GM19324 (cell line): ENCODE results near the gene TDRKH.

Source experiments
- ATAC-seq: cut with Tn5 transposase; IDR thresholded peaks from one replicate; pipeline ENCODE4 v1.9.1; 2021; ENCODE audit warnings: mild to moderate bottlenecking, moderate library complexity; ENCODE audit not compliant: unreplicated experiment, low FRiP score

TDRKH gene

DNA sequence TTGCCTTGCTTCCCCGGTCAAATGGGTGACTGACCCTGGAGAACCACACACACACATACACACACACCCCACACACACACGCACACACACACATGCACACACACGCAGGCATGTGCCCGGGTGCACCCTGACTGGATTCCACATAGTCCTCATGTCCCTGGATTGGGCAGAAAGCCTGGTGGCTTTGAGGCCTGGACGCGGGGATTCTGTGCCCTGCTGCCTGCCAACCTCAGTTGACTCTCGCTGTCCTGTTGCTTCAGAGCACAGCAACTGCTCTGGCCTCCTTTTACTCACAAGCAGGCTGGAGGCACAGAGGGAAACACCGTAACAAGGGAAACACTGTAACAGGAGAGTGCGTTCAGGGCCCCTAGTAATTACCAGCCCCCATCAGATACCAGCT is 34.9 kb upstream of the TDRKH start:
- ATAC-seq, result no peak

DNA sequence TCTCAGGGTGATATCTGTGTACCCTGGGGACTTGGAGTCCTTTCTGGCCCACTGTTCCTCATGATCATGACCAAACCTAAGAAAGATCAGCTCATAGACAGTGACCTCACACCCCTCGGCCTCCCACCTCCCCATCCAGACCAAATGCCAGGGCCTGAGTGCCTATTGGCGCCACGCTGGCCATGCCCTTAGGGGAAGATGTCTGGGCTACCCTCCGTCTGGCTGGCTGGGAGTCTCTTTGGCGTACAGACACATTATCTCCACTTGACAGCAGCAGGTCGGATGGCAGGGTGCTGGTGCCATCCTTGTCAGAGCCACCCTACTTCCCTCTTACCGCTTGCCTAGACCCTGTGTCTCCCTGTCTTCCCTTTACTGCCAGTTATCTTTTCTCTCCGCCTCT is 32.9 kb upstream of the TDRKH start:
- no peak for ATAC-seq

DNA sequence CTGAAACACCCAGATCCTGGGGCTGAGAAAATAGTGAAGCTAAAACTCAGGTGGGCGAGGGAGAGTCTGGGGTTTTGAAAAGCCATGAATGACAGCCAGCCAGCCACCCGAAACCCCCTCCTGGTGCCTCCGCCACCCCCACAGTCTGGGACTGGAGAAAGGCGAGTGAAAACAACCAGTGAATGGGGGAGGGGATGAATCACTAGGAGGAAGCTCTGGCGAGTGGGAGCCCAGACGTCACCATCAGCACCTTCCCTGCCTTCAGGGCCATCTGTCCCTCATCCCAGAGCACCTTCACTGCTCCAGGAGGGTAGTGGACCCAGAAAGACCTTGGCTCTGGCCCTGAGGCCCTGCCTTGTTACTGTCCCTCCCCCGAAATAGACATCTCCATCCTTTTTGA is 32.1 kb upstream of the TDRKH start:
- no peak for ATAC-seq

DNA sequence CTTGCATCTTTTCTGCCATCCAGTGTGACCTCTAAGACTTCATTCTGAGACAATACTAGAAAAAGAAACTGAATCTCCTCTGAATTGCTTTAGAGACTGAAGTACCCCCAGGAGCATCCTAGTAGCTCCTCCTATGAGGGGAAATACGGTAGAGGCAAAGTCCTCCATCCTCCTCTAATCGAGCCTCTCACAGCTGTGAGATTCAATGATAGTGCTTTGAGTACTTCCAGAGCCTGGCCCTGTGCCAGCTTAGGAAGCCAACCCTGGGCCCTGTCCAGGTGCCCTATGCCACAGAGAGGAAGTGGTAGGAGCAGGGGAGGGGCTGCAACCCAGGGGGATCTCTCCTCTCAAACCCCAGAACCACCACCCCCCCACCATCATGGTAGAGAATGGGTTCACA is 30.6 kb upstream of the TDRKH start:
- ATAC-seq, result no peak

GRCh38 chr1:151819976-151820623 is 29.8 kb upstream of the TDRKH start:
- ATAC-seq, result no peak

GRCh38 chr1:151819227-151819835 is 29.0 kb upstream of the TDRKH start:
- no peak for ATAC-seq

DNA sequence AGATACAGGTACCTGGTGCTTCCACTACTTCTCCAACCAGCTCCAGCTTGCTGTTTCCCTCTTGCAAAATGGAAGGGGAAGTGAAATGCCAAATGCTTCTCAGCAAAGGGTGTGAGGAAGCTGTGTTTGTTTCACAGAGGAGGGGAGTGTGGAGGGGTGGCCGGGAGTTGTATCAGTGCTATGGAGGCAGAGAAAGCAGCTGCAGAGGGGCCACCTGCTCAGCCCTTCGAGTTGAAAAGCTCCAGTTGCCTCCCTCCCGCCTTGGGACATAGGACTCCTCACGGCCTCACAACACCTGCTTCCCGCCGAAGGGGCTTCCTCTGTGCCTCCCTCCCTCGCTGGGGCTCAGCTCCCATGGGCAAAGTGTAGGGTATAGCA is 27.0 kb upstream of the TDRKH start:
- ATAC-seq, result no peak

GRCh38 chr1:151816548-151817352 is 26.4 kb upstream of the TDRKH start:
- ATAC-seq, result no peak

DNA sequence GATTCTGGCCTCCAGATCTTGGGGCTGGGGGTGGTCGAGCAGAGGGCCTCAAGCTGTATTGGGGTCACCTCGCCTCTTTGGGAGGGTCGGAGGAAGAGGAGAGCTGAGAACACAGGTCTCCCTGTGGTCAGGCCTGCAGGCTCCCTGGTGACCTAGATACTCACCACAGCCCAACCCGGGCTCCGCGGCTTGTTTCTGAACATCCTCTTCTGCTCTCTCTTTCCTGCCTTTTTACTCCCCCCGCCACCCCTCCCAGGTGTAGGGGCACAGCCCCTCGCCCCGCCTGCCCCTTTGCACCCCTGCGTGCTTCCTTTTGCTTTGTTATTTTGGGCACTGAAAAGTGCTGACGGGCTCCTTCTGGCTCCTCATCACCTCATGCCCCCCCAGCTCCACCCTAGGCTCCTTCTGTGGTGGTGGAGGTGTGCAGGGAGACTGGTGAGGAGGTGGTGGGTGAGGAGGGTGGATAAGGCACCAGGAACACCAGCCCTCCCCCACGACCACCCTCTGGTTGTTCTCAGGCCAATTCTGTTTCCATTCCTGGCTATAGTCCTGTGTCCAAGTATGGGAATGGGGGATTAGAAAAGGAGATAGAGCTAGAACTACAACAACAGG is 25.5 kb upstream of the TDRKH start:
- no peak for ATAC-seq

DNA sequence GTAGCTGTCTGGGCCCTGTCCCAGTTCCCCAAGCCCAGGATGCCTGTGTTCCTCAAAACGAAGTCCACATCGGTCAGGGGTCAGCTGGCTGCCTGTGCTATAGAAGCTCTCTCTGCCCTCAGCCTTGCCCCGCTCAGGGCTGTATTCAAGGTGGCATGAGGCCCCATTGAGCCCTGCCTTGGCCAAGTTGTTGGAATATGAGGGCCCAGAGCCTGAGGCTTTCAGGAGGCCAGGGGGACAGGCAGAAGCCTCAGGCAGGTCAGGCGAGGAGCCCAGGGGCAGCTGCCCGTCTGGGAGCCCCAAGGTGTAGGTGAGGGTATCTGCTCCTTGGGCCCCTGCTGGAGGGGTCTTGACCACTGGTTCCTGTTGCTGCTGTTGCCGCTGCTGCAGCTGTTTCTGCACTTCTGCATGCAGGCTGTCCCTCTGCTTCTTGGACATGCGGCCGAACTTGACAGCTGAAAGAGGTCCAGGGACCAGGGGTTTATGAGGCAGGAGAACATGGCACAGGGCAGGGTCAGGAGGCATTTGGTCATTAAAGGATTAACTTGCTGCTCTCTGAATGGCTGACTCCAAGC is 24.8 kb upstream of the TDRKH start:
- no peak for ATAC-seq

DNA sequence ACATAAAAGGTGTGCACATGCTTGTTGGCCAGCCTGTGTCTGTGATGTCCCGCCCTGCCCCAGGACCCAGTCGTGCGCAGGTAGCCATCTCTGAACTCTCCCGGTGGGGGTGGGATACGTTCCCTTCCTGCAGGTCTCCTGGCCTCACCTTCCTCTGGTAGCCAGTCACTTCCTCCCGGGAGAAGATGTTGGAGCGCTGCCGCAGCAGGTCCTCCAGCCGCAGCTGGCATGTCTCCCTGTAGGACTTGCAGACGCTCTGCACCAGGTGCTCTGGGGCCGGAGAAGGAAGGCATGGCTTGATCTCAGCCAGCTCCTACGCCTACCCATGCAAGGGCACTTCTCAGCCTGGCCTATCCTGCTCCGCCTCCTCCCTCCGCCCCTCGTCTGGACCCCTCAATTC is 24.1 kb upstream of the TDRKH start:
- ATAC-seq, result no peak

DNA sequence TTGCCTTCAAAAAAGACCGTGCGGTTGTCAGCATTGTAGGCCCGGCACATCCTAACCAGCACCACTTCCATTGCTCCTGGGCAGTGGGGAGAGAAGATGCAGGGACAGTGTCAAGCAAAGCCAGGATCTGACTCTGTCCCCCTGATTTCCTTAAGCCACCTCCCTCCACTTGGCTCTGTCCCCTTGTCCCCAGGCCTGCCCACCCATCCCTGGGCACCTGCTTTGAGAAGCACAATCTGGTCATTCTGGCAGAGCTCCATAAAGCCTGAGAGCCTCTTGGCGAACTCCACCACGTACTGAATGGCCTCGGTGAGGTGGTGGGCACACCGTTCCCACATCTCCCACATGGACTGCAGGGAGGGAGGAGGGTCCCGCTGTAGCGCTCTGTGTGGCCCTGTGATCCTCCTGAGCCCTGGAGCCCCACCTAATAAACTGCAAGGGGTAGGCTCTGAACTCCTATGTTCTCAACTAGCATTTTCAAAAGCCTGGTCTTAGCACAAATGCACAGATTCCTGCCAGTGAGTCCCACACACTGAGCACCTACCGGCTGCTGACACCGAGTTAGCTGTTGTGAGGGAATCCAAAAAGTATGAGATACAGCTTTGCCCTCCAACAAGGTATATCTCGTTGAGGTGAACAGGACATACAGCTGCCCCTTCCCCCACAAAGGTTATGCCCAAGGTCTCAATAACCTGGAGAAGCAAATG is 23.1 kb upstream of the TDRKH start:
- ATAC-seq, result no peak

DNA sequence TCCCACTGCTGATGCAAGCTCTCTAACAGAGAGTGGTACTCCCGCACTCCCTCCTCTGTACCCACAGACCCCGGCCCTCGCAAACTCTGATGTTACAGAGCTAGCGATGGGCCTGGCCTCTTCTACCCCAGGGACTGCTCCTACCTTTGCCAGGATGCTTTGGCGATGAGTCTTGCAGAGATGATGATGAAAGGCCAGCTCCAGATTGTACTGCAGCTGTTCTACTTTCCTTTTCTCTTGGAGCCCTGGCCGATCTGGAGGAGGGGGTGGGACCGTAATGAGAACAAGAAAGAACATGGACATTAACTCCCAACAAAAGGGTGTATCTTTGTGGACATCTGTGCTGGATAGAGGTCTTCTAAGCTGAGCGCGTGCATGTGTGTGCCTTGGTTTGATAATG is 20.9 kb upstream of the TDRKH start:
- no peak for ATAC-seq

- no peak for ATAC-seq
Observed at GRCh38 chr1:151809985-151810556, 19.8 kb upstream of the TDRKH start.

DNA sequence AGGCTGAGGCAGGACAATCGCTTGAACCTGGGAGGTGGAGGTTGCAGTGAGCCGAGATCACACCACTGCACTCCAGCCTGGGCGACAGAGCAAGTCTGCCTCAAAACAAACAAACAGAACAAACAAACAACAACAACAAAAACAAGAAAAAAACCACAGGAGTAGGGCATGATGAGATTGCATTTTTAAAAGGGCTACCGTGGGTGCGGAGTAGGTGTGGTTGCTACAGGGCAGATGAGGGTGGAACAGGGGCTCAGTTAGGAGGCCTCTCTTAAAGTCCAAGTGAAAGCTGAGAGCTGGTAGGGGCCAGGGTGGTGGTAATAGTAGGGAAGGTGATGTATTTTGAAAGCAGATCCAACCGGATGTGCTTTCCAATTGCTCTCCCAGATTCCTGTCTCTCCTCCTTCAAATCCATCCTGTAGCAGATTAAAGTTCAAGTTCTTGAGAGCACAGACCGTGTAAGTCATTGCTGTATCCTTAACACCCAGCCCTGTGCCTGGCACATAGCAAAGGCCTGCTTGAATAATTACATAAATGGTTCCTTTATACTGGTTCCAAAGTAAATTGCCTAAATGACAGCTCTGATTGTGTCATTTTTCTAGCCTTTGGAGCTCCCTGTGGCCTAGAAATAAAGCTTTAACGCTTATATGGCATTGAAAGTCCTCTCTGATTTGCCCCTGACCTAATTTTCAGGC is 19.1 kb upstream of the TDRKH start:
- no peak for ATAC-seq

DNA sequence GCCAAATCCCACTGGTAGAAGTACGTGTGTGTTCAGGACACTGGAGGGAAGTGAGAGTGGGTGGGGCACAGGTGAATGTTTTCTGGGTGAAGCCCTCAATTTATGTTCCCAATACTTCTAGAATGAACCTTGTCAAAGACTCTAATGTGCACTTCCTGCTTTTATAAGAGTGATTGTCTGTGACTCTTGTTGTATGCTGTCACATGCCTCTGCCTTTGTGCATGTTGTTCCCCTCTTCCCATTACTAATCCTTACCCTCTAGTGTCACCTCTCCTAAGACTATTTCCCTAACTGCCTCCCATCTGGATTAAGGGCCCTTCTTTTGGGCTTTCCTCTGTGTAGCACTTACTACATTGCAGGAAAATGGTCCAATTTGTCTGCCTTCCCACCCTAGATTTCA is 17.5 kb upstream of the TDRKH start:
- ATAC-seq, result no peak

DNA sequence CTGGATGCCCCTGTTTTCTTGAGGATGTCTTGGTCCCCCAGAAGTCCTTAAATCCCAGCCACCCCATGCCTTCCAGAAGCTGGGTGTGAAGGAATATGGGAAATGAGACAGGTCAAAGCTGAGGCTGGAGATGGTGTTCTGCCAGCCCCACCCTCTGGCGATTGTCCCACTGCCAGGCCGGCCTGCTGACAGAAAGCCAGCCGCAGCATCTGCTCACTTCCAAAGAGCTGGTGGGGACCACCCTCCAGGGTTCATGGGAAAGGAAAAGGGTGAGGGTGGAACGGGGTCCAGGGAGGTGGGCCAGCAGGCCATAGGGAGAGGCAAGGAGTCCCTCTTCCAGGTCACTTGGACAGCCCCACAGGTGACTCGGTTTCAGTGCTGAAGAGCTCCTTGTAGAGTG is 16.8 kb upstream of the TDRKH start:
- no peak for ATAC-seq

DNA sequence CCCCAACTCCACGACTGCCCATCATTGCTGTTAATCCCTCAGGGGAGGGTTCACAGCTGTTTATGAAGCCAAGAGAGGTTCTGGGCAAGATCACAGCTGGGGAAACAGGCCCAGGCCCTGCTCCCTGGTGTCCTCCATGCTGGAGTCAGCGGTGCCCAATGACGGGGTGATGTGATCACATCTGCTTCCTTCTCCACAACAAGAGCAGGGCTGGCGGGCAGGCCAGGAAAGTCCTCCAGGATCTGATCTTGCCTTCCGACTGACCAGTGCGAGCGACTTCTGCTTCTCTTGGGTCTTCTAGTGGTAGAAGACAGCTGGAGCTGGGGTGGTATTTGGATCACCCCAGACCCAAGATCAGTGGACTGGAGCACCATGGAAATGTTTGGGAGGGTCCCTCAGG is 15.9 kb upstream of the TDRKH start:
- ATAC-seq, result no peak

GRCh38 chr1:151805066-151805820 is 14.9 kb upstream of the TDRKH start, which contains the start of gene LINGO4:
LINGO4 (minus strand) TSS chr1:151805419; CDS start chr1:151802704, 2,715 bp downstream.
- no peak for ATAC-seq
